Ascending aorta (tissue), 2 donors: ENCODE data around the gene AUTS2. TPM values are rescaled to one million over a fixed set of nuclear protein-coding genes. Genes with fewer than 3 reads are reported as not detected.
"Not testable (repeated sequence)": the region's sequence is repeated elsewhere in the genome, so short reads cannot be mapped to it uniquely, and the experiment has no call there.

ENCODE experiments used
- DNase-seq, 2 donors: peaks; one replicate each; pipeline ENCODE4 v3.0.0-alpha.2; 2019; ENCODE audit warnings: low spot score in 2 of 2
- H3K27ac ChIP-seq, 2 donors: fragments of 200-600 bp; sonication (generic); one replicate each; pipeline ENCODE4 v1.5.1; 2016 to 2017; ENCODE audit warnings: mild to moderate bottlenecking in 1 of 2
- H3K27me3 ChIP-seq: fragments of 200-600 bp; sonication (generic); one replicate; pipeline ENCODE4 v1.5.1; 2017
- H3K36me3 ChIP-seq, 2 donors: fragments of 200-600 bp; sonication (generic); one replicate each; pipeline ENCODE4 v1.5.1; 2016
- H3K4me1 ChIP-seq, 2 donors: fragments of 200-600 bp; sonication (generic); one replicate each; pipeline ENCODE4 v1.5.1; 2016 to 2017; ENCODE audit warnings: mild to moderate bottlenecking in 1 of 2
- H3K4me3 ChIP-seq, 2 donors: fragments of 200-600 bp; sonication (generic); one replicate each; pipeline ENCODE4 v1.5.1; 2016 to 2017; ENCODE audit warnings: mild to moderate bottlenecking in 1 of 2
- H3K9me3 ChIP-seq, 2 donors: fragments of 200-600 bp; sonication (generic); one replicate each; pipeline ENCODE4 v1.5.1; 2016
- intact Hi-C: fragments of 100-400 bp; cut with DNase I; formaldehyde crosslinking; loops from one replicate; pipeline ENCODE4 v1.15.1; 2023
- total RNA-seq: library from RNA; depleted of rRNA; stranded (reverse); fragments of >200 nt; gene quantifications from one replicate; pipeline ENCODE4 v1.1.0, GENCODE V29; 2016
- TF ChIP-seq, protein P1 (sequence below), 3 experiments: fragments of 200-600 bp in 2 of 3; fragments of 450-650 bp in 1 of 3; sonication (generic) in 2 of 3; IDR thresholded peaks; one replicate each; pipeline ENCODE4 v1.5.1; 2016 to 2019; ENCODE audit warnings: antibody characterized with exemption in 3 of 3, mild to moderate bottlenecking in 1 of 3, moderate library complexity in 1 of 3

The AUTS2 gene
- total RNA-seq, 1 donor from 2014 or later: 90.4 TPM

- Histone ChIP-seq H3K9me3 (no peaks in the 10 kb centered on the region), H3K4me3 (no peak overlapping the region), H3K4me1 (no peaks in the 10 kb centered on the region), H3K27ac (no peak overlapping the region), H3K36me3 (no peaks in the 10 kb centered on the region), H3K27me3 (no peaks in the 10 kb centered on the region)
- DNase-seq: no peak
- intact Hi-C loops: no loop called here
- TF ChIP-seq, protein P1, sequence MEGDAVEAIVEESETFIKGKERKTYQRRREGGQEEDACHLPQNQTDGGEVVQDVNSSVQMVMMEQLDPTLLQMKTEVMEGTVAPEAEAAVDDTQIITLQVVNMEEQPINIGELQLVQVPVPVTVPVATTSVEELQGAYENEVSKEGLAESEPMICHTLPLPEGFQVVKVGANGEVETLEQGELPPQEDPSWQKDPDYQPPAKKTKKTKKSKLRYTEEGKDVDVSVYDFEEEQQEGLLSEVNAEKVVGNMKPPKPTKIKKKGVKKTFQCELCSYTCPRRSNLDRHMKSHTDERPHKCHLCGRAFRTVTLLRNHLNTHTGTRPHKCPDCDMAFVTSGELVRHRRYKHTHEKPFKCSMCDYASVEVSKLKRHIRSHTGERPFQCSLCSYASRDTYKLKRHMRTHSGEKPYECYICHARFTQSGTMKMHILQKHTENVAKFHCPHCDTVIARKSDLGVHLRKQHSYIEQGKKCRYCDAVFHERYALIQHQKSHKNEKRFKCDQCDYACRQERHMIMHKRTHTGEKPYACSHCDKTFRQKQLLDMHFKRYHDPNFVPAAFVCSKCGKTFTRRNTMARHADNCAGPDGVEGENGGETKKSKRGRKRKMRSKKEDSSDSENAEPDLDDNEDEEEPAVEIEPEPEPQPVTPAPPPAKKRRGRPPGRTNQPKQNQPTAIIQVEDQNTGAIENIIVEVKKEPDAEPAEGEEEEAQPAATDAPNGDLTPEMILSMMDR (IDR thresholded peaks at IDR 0.05): no peak
Observed at GRCh38 chr7:70267381-70268120, 669.3 kb downstream of the AUTS2 start.

DNA sequence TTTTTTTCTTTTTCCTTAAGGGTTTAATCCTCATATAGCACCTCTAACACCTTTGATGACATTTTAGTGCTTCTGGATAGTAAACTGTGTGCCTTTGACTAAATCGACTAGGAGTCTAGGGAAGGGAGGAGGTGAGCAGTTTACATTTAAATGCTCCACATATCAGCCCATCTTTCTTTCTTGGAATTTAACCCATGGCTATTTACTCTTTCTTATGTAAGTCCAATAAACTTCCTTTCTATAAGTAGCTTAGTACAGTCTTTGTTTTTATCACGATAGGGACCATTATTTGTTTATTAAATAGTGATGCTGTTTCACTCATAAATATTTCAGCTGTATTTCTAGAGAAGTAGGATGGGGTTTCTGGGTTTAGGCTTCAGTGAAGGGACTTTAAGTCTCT, 669.9 kb downstream of the AUTS2 start:
- intact Hi-C loops: no loop called here
- no peak overlapping the region for H3K4me3 ChIP-seq
- DNase-seq: no peak
- H3K9me3 ChIP-seq: no peaks in the 10 kb centered on the region
- no peaks in the 10 kb centered on the region for H3K4me1 ChIP-seq
- TF ChIP-seq, protein P1 (IDR thresholded peaks at IDR 0.05): no peak
- H3K36me3 ChIP-seq: no peaks in the 10 kb centered on the region
- H3K27ac ChIP-seq: no peak overlapping the region
- H3K27me3 ChIP-seq: no peaks in the 10 kb centered on the region

- Histone ChIP-seq H3K27me3 (no peaks in the 10 kb centered on the region), H3K9me3 (no peaks in the 10 kb centered on the region), H3K4me1 (no peaks in the 10 kb centered on the region), H3K27ac (no peak overlapping the region), H3K36me3 (no peaks in the 10 kb centered on the region), H3K4me3 (no peak overlapping the region)
- DNase-seq: no peak
- intact Hi-C loops: no loop called here
- TF ChIP-seq, protein P1 (IDR thresholded peaks at IDR 0.05): no peak
Observed at GRCh38 chr7:70270149-70270548, 671.9 kb downstream of the AUTS2 start.

- no peaks in the 10 kb centered on the region for H3K36me3 ChIP-seq
- no peaks in the 10 kb centered on the region for H3K4me1 ChIP-seq
- H3K4me3 ChIP-seq: no peak overlapping the region
- no peaks in the 10 kb centered on the region for H3K27me3 ChIP-seq
- no peaks in the 10 kb centered on the region for H3K9me3 ChIP-seq
- intact Hi-C loops: no loop called here
- no peak for DNase-seq
- TF ChIP-seq, protein P1 (IDR thresholded peaks at IDR 0.05): no peak
- H3K27ac ChIP-seq: no peak overlapping the region
Observed at GRCh38 chr7:70271617-70272081, 673.4 kb downstream of the AUTS2 start.

DNA sequence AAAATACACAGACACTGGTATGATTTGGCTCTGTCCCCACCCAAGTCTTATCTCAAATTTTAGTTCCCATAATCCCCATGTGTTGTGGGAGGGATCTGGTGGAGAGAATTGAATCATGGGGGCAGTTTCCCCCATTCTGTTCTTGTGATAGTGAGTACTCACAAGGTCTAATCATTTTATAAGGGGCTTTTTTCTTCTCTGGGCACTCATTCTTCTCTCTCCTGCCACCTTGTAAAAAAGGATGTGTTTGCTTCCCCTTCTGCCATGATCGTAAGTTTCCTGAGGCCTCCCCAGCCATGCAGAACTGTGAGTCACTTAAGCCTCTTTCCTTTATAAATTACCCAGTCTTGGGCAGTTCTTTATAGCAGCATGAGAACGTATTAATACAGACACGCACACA, 677.3 kb downstream of the AUTS2 start:
- H3K36me3 ChIP-seq, H3K27ac ChIP-seq, intact Hi-C loops, H3K4me3 ChIP-seq, H3K4me1 ChIP-seq, H3K9me3 ChIP-seq, DNase-seq, H3K27me3 ChIP-seq: not testable (repeated sequence)

- Histone ChIP-seq H3K27me3 (no peaks in the 10 kb centered on the region), H3K4me3 (no peak overlapping the region), H3K9me3 (no peaks in the 10 kb centered on the region), H3K4me1 (no peaks in the 10 kb centered on the region), H3K27ac (no peak overlapping the region), H3K36me3 (no peaks in the 10 kb centered on the region)
- no peak for DNase-seq
- TF ChIP-seq, protein P1 (IDR thresholded peaks at IDR 0.05): no peak
- intact Hi-C loops: no loop called here
Observed at GRCh38 chr7:70285187-70285586, 686.9 kb downstream of the AUTS2 start.
